NT2/D1 (cell line): ENCODE results near the gene KCNG1.

Experiments used
- SUZ12 ChIP-seq: IDR thresholded peaks from 2 replicates; pipeline ENCODE4 v1.6.1; 2011; ENCODE audit not compliant: insufficient read length, insufficient read depth; ENCODE audit errors: extremely low read depth
- YY1 ChIP-seq: IDR thresholded peaks from 2 replicates; pipeline ENCODE4 v1.6.1; 2011; ENCODE audit not compliant: insufficient read length, insufficient read depth
- ZNF274 ChIP-seq: IDR thresholded peaks from 2 replicates; pipeline ENCODE4 v1.6.1; 2011; ENCODE audit warnings: mild to moderate bottlenecking, low read depth, low read length

- no peak for TF ChIP-seq YY1
- TF ChIP-seq ZNF274: no peak
- TF ChIP-seq SUZ12: no peak
These were observed 42.7 kb upstream of the KCNG1 start for GRCh38 chr20:51065615-51066014.
